IPS-15b (cell line): ENCODE results near the gene COL5A1.

Experiments used
- H3K27me3 ChIP-seq: one replicate; pipeline ENCODE4 v1.6.1; 2013; ENCODE audit warnings: low read length; ENCODE audit not compliant: control insufficient read depth, insufficient read depth
- H3K36me3 ChIP-seq: one replicate; pipeline ENCODE4 v1.6.1; 2013; ENCODE audit warnings: low read length; ENCODE audit not compliant: control insufficient read depth, insufficient read depth
- H3K4me1 ChIP-seq: one replicate; pipeline ENCODE4 v1.6.1; 2013; ENCODE audit warnings: mild to moderate bottlenecking, low read length; ENCODE audit not compliant: control insufficient read depth, insufficient read depth
- H3K4me3 ChIP-seq: one replicate; pipeline ENCODE4 v1.5.1; 2013; ENCODE audit warnings: low read depth, low read length
- H3K9ac ChIP-seq: one replicate; pipeline ENCODE4 v1.6.1; 2013; ENCODE audit warnings: low read depth, mild to moderate bottlenecking, low read length
- H3K9me3 ChIP-seq: one replicate; pipeline ENCODE4 v1.6.1; 2013; ENCODE audit warnings: mild to moderate bottlenecking, low read length; ENCODE audit not compliant: control insufficient read depth, insufficient read depth

Gene COL5A1

GRCh38 chr9:134748591-134748990, 107.0 kb downstream of the COL5A1 start:
- no peaks in the 10 kb centered on the region for H3K4me1 ChIP-seq
- no peak overlapping the region for H3K9ac ChIP-seq
- peaks cover 10% of the 10 kb centered on the region for H3K36me3 ChIP-seq
- H3K4me3 ChIP-seq, result no peak overlapping the region
- no peaks in the 10 kb centered on the region for H3K9me3 ChIP-seq
- no peaks in the 10 kb centered on the region for H3K27me3 ChIP-seq

- H3K9me3 ChIP-seq, result no peaks in the 10 kb centered on the region
- no peaks in the 10 kb centered on the region for H3K4me1 ChIP-seq
- H3K36me3 ChIP-seq, result peaks cover 10% of the 10 kb centered on the region
- no peaks in the 10 kb centered on the region for H3K27me3 ChIP-seq
- no peak overlapping the region for H3K4me3 ChIP-seq
- H3K9ac ChIP-seq, result no peak overlapping the region
These were observed 109.0 kb downstream of the COL5A1 start for GRCh38 chr9:134750450-134751155.

GRCh38 chr9:134751622-134752021, 110.0 kb downstream of the COL5A1 start:
- no peaks in the 10 kb centered on the region for H3K27me3 ChIP-seq
- H3K4me1 ChIP-seq, result no peaks in the 10 kb centered on the region
- H3K9me3 ChIP-seq, result no peaks in the 10 kb centered on the region
- no peak overlapping the region for H3K4me3 ChIP-seq
- peaks cover 10% of the 10 kb centered on the region for H3K36me3 ChIP-seq
- H3K9ac ChIP-seq, result no peak overlapping the region

- no peaks in the 10 kb centered on the region for H3K27me3 ChIP-seq
- H3K4me3 ChIP-seq, result no peak overlapping the region
- H3K36me3 ChIP-seq, result peaks cover 14% of the 10 kb centered on the region
- no peaks in the 10 kb centered on the region for H3K4me1 ChIP-seq
- H3K9me3 ChIP-seq, result no peaks in the 10 kb centered on the region
- no peak overlapping the region for H3K9ac ChIP-seq
These were observed 111.0 kb downstream of the COL5A1 start for GRCh38 chr9:134752471-134753168.

GRCh38 chr9:134753191-134753590, 111.6 kb downstream of the COL5A1 start:
- Histone ChIP-seq H3K4me3 (no peak overlapping the region), H3K27me3 (no peaks in the 10 kb centered on the region), H3K4me1 (no peaks in the 10 kb centered on the region), H3K9ac (no peak overlapping the region), H3K36me3 (peaks cover 9% of the 10 kb centered on the region), H3K9me3 (no peaks in the 10 kb centered on the region)

- no peaks in the 10 kb centered on the region for H3K9me3 ChIP-seq
- H3K9ac ChIP-seq, result no peak overlapping the region
- no peaks in the 10 kb centered on the region for H3K4me1 ChIP-seq
- H3K36me3 ChIP-seq, result peaks cover 9% of the 10 kb centered on the region
- no peak overlapping the region for H3K4me3 ChIP-seq
- no peaks in the 10 kb centered on the region for H3K27me3 ChIP-seq
These were observed 113.8 kb downstream of the COL5A1 start for GRCh38 chr9:134755221-134755907.

GRCh38 chr9:134756098-134756497, 114.5 kb downstream of the COL5A1 start:
- H3K4me3 ChIP-seq, result no peak overlapping the region
- peaks cover 9% of the 10 kb centered on the region for H3K36me3 ChIP-seq
- no peak overlapping the region for H3K9ac ChIP-seq
- H3K4me1 ChIP-seq, result no peaks in the 10 kb centered on the region
- H3K9me3 ChIP-seq, result no peaks in the 10 kb centered on the region
- no peaks in the 10 kb centered on the region for H3K27me3 ChIP-seq

GRCh38 chr9:134757216-134757975, 115.8 kb downstream of the COL5A1 start:
- Histone ChIP-seq H3K27me3 (no peaks in the 10 kb centered on the region), H3K36me3 (peaks cover 5% of the 10 kb centered on the region), H3K4me1 (no peaks in the 10 kb centered on the region), H3K9ac (no peak overlapping the region), H3K4me3 (no peak overlapping the region), H3K9me3 (no peaks in the 10 kb centered on the region)

GRCh38 chr9:134758949-134759607, 117.5 kb downstream of the COL5A1 start:
- Histone ChIP-seq H3K9ac (no peak overlapping the region), H3K36me3 (peaks cover 4% of the 10 kb centered on the region), H3K27me3 (no peaks in the 10 kb centered on the region), H3K4me1 (no peaks in the 10 kb centered on the region), H3K4me3 (no peak overlapping the region), H3K9me3 (no peaks in the 10 kb centered on the region)

GRCh38 chr9:134759913-134760312, 118.3 kb downstream of the COL5A1 start:
- H3K27me3 ChIP-seq, result no peaks in the 10 kb centered on the region
- H3K4me3 ChIP-seq, result no peak overlapping the region
- no peaks in the 10 kb centered on the region for H3K4me1 ChIP-seq
- H3K36me3 ChIP-seq, result peaks cover 4% of the 10 kb centered on the region
- H3K9ac ChIP-seq, result no peak overlapping the region
- H3K9me3 ChIP-seq, result no peaks in the 10 kb centered on the region

GRCh38 chr9:134760750-134761420, 119.3 kb downstream of the COL5A1 start:
- no peaks in the 10 kb centered on the region for H3K27me3 ChIP-seq
- H3K9ac ChIP-seq, result no peak overlapping the region
- peaks cover 7% of the 10 kb centered on the region for H3K36me3 ChIP-seq
- no peaks in the 10 kb centered on the region for H3K4me1 ChIP-seq
- H3K4me3 ChIP-seq, result no peak overlapping the region
- no peaks in the 10 kb centered on the region for H3K9me3 ChIP-seq
